HG03159 (cell line): ENCODE data around the gene GPRIN2.
"Not testable (repeated sequence)": the region's sequence is repeated elsewhere in the genome, so short reads cannot be mapped to it uniquely, and the experiment has no call there.

Experiments
- ATAC-seq: cut with Tn5 transposase; IDR thresholded peaks from one replicate; pipeline ENCODE4 v1.9.1; 2021; ENCODE audit warnings: mild to moderate bottlenecking, moderate library complexity; ENCODE audit not compliant: unreplicated experiment

GPRIN2 gene

DNA sequence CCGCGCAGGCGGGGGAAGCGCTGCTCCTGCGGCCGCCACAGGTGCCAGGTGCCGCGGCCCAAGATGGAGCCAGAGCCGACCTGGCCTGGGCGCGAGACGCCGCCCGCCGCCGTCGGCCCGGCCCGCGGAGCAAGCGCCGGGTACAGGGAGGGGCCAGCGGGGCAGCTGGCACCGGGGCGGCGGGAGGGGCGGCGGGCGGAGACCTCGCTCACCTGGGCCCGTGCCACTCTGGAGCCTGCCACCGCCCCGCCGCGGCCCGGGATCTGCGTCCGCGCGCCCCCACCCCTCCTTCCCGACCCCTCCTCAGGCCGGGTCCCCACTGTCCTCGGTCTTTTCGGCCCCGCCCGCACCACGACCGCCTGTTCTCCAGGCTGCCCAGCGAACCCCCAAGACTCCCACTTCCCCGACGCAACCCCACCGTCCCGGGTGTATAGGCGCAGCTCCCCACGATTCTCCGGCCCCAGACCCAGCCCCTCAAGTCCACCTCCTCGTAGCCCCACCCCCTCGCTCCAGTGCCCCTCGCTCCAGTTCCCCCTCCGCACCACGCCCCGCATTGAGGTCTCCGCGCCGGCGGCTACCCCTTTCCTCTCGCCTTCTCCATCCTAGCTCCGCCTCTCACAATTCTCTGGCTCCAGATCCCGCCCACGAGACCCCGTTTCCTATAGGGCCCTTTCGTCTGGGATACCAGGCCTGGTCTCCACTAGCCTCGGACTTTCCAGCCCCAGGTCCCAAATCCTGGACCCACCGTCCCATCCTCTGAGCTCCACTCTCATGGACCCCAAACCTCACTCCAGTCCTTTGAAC is at the start of gene GPRIN2:
Gene GPRIN2 (minus strand): TSS at position 144 of the 804 bp plus-strand sequence. CDS start 5,922 bp downstream, outside the sequence.
- no peak for ATAC-seq

DNA sequence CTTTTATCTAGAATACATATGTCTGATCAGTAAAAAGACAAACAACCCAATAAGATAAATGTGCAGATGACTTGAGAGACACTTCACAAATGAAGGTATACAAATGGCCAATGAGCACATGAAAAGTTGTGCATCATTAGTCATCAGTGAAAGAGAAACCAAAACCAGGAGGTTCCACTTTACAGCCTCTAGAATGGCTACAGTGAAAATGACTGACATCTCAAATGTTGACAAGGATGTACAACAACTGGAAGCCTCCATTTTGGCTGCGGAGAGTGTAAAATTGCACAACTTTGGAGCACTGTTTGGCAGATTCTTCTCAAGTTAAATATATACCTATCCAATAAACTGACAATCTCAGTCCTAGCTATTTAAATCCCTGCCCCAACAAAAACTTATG is 44.1 kb upstream of the GPRIN2 start:
- ATAC-seq, result peak; percentile 68

DNA sequence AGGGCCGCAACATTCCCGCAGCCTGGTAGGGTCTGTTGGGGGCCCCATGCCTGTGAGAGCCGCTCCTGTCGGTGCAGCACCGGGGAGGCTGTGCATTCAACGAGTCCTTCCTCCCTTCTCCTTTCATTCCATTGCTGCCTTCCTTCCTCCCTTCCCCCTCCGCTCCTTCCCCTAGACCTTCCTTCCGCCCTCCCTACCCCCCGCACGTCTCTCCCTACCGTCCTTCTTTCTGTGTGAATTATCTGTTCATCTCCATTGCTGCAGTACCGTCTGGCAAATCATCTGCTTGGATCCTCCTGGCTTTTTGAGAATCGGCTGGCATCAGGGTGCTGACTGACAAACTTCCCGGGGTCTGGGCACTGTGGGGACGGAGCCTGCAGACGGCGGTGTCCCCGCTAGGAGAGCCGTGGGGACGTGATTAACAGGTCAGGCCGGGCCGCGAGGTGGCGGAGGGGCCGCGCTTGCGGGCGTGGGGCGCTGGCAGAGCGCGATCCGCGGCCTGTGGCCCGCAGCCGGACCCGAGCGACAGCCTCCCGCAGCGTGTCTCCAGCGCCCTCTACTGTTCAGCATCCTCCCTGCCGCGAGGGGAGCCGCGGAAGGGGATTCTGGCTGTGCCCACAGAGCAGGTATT is 41.3 kb upstream of the GPRIN2 start:
- peak; percentile 81 for ATAC-seq

DNA sequence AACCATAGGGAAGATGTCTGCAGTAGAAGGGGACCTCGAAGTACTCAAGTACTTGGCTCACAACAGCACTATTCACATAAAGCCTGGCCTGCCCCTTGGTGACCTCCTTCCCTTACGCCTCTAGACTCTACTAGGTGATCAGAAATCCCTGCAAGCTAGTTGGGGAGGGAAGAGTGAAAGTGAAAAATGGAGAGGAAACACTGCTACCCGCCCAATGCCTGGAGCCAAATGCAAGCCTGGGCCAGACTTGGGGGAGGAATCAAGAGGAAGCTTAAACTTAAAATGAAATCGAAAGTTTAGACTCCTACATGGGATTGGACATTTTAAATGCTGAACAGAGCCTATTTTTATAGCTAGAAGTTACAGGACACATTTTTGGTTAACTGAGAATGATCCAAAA is 40.1 kb upstream of the GPRIN2 start:
- ATAC-seq, result not testable (repeated sequence)

DNA sequence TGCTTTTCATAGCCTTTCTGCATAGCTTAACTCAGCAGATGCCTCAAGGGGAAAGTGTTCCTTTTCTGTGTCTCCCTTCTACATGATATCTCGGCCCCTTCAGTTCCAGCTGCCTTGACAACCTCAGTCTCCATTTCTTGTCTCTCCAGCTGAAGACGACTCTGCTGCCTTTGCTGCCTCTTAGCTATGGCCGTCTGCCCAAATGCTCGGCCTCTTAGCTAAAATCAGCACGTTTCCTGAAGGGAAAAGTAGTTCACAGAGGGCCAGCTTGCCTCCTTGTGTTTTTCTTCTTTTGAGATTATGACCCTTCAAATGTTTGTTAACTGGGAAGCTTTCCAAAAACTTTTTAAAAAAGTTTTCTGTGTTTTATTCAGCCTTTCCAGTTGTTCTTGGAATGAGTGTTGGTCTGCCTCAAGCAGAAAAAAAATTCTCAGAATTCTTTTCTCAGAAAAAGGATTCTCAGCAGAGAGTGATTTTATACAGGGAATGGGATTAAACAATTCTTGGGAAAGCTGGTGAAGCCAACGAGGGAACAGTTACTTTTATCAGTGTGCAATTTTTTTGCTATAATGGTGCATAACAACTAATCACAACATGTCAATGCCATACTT is 38.1 kb upstream of the GPRIN2 start:
- ATAC-seq, result not testable (repeated sequence)

DNA sequence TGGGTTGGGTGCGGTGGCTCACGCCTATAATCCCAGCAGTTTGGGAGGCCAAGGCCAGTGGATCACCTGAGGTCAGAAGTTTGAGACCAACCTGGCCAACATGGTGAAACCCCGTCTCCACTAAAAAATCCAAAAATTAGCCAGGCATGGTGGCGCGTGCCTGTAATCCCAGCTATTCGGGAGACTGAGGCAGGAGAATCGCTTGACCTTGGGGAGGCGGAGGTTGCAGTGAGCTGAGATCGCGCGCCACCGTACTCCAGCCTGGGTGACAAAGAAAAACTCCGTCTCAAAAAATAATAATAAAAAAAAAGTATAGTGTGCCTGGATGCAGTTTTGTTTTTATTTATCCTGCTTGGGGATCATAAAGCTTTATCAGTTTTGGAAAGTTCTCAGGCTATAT is 36.8 kb upstream of the GPRIN2 start:
- not testable (repeated sequence) for ATAC-seq

DNA sequence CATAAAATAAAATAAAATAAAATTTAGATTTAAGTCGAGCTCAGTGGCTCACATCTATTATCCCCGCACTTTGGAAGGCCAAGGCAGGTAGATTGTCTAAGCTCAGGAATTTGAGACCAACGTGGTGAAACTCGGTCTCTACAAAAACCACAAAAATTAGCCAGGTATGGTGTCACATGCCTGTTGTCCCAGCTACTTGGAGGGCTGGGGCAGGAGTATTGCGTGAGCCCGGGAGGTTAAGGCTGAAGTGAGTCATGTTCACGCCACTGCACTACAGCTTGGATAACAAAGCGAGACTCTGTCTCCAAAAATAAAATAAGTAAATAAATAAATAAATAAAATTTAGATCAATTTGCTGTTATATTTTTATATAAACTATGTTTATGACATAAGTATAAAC is 34.6 kb upstream of the GPRIN2 start:
- ATAC-seq, result not testable (repeated sequence)

DNA sequence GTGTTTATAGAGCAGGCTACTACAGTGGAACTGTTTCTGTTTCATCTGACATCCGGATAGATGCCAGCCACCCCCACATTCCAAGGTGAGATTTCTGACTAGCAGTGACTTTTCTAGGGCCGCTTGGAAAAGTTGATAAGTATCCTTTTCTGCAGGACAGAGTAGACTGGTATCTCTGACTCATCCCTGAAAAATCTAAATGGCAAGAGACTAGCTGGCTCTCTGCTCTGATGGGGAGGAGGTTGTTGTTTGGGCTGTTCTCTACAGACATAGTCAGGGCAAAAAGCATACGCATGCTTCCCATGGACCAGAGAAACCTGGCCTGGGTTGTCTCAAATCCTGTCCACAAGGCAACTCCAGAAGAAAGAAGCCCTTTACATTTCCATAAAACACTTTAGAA is 33.1 kb upstream of the GPRIN2 start:
- not testable (repeated sequence) for ATAC-seq

DNA sequence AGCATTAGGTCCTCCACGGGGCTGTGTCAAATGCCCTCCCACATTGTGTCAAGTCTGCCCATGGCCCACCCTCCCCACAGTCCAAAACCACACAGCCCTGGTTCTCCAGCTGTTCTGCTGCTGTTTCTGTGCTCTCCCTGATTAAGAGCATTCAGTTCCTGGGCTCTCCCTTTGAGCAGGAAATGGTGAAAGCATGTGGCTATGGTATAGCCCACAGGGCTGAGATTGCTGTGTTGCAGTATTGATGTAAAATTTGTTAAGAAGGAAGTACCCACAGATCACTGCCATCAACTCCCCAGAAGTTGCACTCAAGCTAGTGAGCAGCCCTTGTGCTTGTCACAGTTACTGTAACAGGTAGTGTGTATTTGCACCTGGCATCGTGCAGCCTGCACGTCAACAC is 31.8 kb upstream of the GPRIN2 start:
- ATAC-seq, result not testable (repeated sequence)

DNA sequence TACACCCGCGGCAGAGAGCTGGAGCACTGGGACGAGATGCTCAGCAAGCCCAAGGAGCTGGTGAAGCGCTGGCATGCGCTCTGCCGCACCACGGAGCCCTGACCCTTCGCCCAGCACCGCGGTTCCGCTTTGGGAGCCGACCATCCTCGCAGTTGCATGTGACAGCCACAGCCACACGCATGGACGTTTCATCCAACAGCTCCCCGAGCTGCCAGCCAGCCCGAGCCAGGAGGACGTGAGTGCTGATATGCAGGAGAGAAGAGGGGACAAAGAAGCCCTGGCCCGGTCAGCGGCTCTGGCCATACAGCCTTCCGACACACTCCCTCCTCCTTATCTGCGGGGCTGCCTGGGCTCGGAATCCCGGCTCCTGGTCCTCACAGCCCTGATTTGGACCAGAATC is 31.1 kb upstream of the GPRIN2 start:
- ATAC-seq, result not testable (repeated sequence)

DNA sequence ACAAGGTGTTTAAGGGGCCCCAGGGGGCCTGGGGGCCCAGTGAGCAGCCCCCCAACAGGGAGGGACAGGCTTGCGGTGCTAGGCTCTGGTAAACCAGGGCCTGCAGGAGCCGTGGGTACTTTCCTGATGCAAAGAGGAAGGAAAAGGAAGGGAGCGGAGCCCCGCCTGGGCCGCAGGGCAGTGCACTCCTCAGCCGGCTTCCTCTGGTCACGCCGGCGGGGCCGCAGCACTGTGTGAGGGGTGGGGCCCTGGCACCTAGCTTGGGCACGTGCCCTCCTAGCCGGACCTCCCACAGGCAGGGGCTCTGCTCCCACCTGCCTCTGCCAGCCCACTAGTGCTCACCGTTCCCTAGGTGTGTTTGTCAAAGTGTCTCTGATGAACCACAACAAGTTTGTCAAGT is 28.8 kb upstream of the GPRIN2 start:
- ATAC-seq, result not testable (repeated sequence)

DNA sequence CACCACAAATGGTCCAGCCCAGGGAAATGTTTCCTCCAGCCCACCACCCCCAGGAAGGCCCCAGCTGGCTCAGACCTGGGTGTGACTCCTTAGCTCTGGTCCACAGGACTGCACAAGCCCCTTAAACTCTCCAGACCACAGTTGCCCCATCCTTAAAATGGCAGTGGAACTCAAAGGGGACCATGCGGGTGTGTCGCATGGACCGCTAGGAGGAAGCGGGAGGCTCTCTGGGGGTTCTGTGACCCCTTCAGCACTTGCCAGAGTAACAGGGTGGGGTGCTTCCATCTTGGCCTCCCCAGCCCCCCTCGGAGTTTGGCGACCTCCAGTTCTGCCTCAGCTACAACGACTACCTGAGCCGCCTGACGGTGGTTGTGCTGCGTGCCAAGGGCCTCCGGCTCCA is 27.7 kb upstream of the GPRIN2 start:
- ATAC-seq, result not testable (repeated sequence)

DNA sequence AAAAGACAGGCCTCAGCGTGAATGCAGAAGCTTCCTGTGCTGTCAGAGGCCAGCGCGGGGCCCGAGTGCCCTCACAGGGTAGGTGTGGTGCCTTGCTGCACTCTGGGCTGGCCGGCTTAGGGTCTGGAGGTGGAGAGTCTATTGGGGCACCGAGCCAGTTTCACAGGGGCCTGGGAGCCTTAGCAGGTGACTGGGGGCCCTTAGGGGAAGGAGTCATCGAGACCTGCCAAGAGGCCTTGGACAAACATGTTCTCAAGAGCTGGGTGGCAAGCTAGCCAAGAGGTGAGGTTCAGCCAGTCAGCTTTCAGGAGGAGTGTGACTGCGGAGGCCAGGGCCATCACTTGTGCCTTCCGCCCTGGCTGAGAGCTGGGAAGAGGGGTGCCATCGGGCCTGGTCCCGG is 26.1 kb upstream of the GPRIN2 start:
- ATAC-seq, result not testable (repeated sequence)

DNA sequence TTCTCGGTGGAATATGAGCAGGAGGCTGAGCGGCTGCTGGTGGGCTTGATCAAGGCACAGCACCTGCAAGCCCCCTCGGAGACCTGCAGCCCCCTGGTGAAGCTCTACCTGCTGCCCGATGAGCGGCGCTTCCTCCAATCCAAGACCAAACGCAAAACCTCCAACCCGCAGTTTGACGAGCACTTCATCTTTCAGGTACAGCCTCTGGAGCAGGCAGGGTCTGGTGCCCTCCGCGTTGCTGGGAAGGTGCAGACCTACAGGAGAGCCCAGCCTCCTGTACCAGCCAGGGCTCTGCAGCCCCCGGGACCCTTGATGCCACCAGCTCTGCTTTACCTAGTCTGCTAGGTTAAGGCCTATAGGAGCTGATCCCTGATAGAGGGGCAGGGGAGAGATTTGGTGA is 25.5 kb upstream of the GPRIN2 start:
- not testable (repeated sequence) for ATAC-seq

DNA sequence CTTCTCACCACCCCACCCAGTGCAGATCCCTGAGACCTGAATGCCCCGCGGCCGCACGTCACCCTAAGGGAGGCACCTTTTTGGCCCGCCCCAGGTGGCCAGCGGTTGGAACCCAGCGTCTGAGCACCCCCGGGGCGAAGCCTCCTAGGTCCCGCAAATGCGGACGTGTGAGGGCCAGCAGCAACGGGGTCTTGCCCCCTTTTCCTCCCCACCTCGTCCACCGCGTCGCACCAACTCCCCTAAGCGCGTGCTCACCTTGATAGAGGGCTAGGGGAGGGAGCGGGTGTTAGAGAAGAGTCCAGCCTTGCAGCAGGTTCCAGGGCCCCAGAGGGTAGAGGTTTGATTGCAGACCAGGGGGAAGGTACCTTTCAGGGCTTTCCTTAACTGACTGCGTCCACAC is 22.9 kb upstream of the GPRIN2 start:
- not testable (repeated sequence) for ATAC-seq

DNA sequence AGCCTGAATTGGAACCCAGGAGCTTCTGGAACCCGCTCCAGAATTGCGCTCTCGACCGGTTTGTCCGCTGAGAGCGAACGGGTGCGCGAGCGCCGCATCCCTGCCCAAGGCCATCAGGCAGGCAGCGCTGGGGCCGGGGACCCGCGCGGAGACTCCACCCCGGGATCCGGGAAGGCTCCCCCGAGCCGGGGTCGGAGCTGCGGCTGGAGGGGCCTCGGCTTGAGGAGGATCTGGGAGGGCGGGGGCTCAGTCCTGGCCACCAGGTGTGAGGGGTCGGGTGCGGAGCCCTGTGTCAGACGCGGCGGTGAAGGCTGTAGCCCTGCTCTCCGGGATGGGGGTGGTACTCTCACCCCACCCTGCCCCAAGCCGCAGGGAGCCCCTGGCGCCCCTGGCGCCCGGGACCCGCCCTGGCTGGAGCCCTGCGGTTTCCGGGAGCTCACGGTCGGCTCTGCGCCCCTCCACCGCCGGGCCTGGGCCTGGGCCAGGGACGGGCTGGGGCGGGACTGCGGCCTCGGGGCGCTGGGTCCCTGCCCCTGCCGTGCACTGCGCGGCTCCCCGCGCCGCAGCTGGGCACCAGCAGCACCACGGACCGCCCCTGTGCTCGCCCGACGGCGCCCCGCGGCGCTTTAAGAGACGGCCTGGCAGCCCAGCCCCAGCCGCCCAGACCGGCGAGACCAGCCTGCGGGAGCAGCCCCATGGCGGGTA is 22.2 kb upstream of the GPRIN2 start, which contains the start of gene SYT15:
Gene SYT15 (plus strand): TSS at position 655 of the 705 bp plus-strand sequence. CDS start 41 bp downstream, at position 696.
- ATAC-seq, result not testable (repeated sequence)

DNA sequence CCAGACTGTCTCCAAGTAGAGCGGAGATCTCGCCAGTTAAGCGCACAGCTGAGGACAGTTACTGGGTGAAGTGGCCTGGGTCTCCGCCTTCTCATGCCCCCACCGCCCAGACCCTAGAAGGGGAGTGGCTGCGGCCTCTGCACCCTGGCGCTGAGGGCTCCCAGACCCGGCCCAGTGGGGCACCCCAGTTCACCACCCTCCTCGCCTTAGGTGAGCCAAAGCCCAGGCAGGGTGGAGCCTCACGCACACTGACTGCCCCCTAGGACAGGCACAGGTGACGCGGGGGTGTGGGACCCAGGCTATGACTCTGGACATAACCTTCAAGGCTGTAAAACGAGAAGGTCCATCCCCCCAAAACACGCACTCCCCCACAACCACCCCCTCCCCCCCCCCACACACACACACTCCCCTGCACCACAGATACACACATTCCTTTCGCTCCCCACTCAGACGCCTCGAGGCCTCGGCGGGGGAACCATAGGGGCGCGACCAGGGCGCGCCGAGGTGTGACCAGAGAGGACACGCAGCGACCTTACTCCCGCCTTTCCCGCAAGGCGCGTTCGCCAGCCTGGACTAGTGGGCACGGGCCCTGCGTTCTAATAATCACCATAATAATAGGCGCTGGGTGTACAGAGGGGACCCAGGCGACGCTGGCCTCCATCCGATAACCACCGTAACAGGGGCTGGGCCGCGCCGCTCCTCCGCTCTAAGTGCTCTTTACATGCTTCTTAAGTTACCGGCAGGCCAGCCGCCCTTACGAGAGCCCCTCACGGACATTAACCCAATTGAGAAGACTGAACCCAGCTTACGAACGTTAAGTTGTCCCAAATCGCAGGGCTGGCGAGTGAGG is 21.4 kb upstream of the GPRIN2 start:
- not testable (repeated sequence) for ATAC-seq

DNA sequence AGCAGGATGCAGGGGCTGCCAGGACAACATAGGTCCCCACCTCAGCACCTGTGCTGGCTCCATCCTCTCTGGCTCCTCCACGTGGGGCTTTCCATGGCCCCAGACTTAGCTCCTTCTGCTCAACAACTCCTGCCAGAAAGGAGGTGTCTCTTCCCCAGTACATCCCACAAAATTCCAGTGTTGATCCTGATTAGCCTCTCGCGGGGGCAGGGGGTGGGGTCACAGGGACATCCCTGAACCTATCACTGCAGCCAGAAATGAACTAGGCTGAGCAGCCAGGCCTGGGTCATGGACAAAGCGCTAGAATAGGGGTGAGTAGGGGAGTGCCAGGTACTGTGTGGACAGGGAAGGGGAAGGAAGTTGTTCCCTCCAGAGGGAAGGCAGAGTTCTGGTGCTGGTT is 17.4 kb upstream of the GPRIN2 start:
- not testable (repeated sequence) for ATAC-seq

DNA sequence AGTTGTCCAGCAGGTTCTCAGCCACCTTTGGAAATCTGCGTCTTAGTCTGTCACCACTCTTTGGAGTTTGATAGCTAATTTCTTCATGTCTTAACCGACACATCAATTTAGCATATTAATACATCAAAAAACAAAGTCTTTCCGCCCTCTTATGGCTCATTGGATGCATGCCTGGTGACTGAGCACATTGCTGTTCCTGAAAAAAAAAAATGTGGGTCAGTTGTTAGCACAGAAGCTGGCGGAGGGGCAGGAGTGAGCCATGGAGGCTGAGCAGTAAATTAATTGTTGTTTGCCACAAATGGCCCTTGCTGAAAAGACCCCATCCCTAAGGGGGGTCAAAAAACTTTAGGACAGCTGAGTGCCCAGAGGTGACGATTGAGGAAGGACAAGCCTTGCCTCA is 16.9 kb upstream of the GPRIN2 start:
- ATAC-seq, result not testable (repeated sequence)

DNA sequence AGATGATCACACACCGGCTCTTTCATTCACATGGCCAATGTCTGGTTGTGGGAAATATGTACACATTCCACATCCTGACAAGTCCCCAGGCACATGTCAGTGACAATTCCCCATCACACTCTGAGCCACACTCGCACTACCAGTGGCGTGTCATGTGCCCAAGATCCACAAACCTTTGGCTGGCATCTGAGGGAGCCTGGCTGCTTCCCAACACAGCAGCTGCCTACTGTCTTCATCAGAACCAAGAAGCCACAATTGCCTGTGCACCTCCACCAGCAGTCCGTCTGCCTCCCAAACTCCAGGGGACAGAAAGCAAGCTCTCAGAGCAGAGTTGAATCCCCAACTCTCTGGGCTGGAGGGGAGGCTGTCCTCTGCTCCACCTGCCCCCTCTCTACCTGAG is 16.3 kb upstream of the GPRIN2 start:
- not testable (repeated sequence) for ATAC-seq
